Measurements from ENCODE around the gene TBC1D19.

Gene TBC1D19

GRCh38 chr4:26726655-26727387 lies 142.9 kb downstream of the TBC1D19 start:
- Mint-ChIP-seq H3K4me1 (ENCODE audit: low read depth) (peaks cover 22% of the 10 kb centered on the region), H3K27me3 (no peaks in the 10 kb centered on the region), H3K9me3 (ENCODE audit: low read depth) (no peaks in the 10 kb centered on the region), H3K36me3 (peaks cover 15% of the 10 kb centered on the region), H3K4me3 (no peak overlapping the region), H3K27ac (no peak overlapping the region)

- peaks cover 13% of the 10 kb centered on the region for H3K36me3 Mint-ChIP-seq
- H3K27ac Mint-ChIP-seq, result no peak overlapping the region
- H3K27me3 Mint-ChIP-seq, result no peaks in the 10 kb centered on the region
- H3K4me1 Mint-ChIP-seq (ENCODE audit: low read depth), result peaks cover 20% of the 10 kb centered on the region
- H3K9me3 Mint-ChIP-seq (ENCODE audit: low read depth), result no peaks in the 10 kb centered on the region
- H3K4me3 Mint-ChIP-seq, result no peak overlapping the region
These were observed 144.0 kb downstream of the TBC1D19 start for GRCh38 chr4:26727844-26728243.

- Mint-ChIP-seq H3K4me1 (ENCODE audit: low read depth) (peaks cover 10% of the 10 kb centered on the region), H3K27me3 (no peaks in the 10 kb centered on the region), H3K4me3 (no peak overlapping the region), H3K36me3 (peaks cover 13% of the 10 kb centered on the region), H3K9me3 (ENCODE audit: low read depth) (no peaks in the 10 kb centered on the region), H3K27ac (no peak overlapping the region)
These were observed 145.1 kb downstream of the TBC1D19 start for GRCh38 chr4:26729027-26729426.

DNA sequence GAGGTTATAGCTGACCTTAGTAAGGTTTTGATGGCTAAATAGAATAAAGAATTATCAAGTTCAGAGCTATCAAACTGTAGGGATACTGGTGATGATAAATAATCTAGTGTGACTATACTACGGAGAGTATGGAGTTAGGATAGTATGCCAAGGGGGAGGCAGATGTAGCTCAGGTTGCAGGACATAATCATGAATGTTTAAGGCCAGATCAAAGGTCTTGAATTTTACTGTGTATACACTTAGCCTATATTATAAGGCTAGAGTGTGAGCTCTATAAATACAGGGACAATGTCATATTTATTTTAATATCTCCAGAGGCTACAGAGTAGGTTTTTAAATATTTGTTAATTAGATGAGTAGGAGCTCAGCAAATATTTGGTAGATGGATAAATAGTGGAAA lies 145.7 kb downstream of the TBC1D19 start:
- H3K4me1 Mint-ChIP-seq (ENCODE audit: low read depth), result peaks cover 9% of the 10 kb centered on the region
- H3K9me3 Mint-ChIP-seq (ENCODE audit: low read depth), result no peaks in the 10 kb centered on the region
- H3K4me3 Mint-ChIP-seq, result no peak overlapping the region
- no peaks in the 10 kb centered on the region for H3K27me3 Mint-ChIP-seq
- no peak overlapping the region for H3K27ac Mint-ChIP-seq
- H3K36me3 Mint-ChIP-seq, result peaks cover 13% of the 10 kb centered on the region

DNA sequence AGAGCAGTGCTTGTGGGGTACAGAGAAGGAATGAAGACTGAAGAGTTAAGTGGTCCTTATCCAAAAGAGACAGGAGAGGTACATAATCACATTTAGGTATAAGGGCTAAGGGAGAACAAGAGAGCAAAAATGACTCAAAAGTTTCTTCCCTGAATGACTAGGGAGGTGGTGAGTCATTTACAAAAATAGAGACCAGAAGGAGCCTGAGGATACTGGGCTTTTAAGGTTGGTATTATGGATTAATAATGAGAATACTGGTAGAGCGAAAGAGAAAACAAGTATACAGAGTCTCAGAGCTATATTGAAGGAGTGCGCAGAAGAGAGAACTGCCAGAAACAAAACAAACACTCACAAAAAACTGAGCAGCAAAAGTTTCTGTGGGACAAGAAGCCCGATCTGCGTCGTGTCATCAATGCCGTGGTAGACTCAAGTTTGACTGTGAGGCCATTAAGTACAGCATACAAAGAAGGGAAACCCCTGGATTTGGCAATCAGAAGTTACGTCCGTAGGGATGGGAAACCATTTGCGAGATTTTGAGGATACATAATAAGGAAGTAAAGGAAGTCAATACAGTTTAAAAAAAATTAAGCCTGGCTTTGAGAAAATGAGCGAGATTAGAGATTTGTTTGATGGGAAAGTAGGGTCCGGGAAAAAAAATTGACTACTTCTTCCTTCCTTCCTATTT lies 147.6 kb downstream of the TBC1D19 start:
- H3K36me3 Mint-ChIP-seq, result peaks cover 9% of the 10 kb centered on the region
- H3K9me3 Mint-ChIP-seq (ENCODE audit: low read depth), result no peaks in the 10 kb centered on the region
- H3K4me1 Mint-ChIP-seq (ENCODE audit: low read depth), result peaks cover 2% of the 10 kb centered on the region
- H3K4me3 Mint-ChIP-seq, result no peak overlapping the region
- no peak overlapping the region for H3K27ac Mint-ChIP-seq
- H3K27me3 Mint-ChIP-seq, result no peaks in the 10 kb centered on the region

GRCh38 chr4:26732356-26732755 lies 148.5 kb downstream of the TBC1D19 start:
- H3K4me3 Mint-ChIP-seq, result no peak overlapping the region
- no peak overlapping the region for H3K27ac Mint-ChIP-seq
- H3K27me3 Mint-ChIP-seq, result no peaks in the 10 kb centered on the region
- no peaks in the 10 kb centered on the region for H3K9me3 Mint-ChIP-seq (ENCODE audit: low read depth)
- peaks cover 10% of the 10 kb centered on the region for H3K36me3 Mint-ChIP-seq
- H3K4me1 Mint-ChIP-seq (ENCODE audit: low read depth), result peaks cover 2% of the 10 kb centered on the region

GRCh38 chr4:26736621-26737020 lies 152.7 kb downstream of the TBC1D19 start:
- Mint-ChIP-seq H3K36me3 (peaks cover 7% of the 10 kb centered on the region), H3K4me3 (no peak overlapping the region)

DNA sequence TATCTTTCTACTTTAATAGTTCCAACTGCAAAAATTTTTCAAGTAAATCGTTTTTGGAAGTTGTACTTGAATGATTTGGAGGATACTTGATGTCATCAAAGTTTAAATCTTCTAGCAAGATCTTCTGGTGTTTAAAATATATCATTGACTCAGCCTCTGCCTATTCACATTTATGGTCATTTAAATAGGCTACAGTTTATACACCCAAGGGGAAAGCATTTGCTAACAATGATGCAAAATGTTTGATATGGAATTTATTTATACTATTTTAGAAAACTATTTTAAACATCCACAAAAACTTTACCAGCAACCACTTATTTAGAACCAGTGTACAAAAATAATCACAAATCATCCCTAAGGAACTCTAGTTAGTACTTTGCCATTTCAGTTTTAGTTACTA lies 153.5 kb downstream of the TBC1D19 start:
- no peak overlapping the region for H3K27ac Mint-ChIP-seq
- H3K4me1 Mint-ChIP-seq (ENCODE audit: low read depth), result no peaks in the 10 kb centered on the region
- no peak overlapping the region for H3K4me3 Mint-ChIP-seq
- H3K36me3 Mint-ChIP-seq, result peaks cover 10% of the 10 kb centered on the region
- H3K27me3 Mint-ChIP-seq, result no peaks in the 10 kb centered on the region
- H3K9me3 Mint-ChIP-seq (ENCODE audit: low read depth), result no peaks in the 10 kb centered on the region

More at GRCh38 chr4:26736621-26737020, 152.7 kb downstream of the TBC1D19 start:
- no peaks in the 10 kb centered on the region for H3K4me1 Mint-ChIP-seq (ENCODE audit: low read depth)
- H3K27ac Mint-ChIP-seq, result no peak overlapping the region
- no peaks in the 10 kb centered on the region for H3K27me3 Mint-ChIP-seq
- no peaks in the 10 kb centered on the region for H3K9me3 Mint-ChIP-seq (ENCODE audit: low read depth)

DNA sequence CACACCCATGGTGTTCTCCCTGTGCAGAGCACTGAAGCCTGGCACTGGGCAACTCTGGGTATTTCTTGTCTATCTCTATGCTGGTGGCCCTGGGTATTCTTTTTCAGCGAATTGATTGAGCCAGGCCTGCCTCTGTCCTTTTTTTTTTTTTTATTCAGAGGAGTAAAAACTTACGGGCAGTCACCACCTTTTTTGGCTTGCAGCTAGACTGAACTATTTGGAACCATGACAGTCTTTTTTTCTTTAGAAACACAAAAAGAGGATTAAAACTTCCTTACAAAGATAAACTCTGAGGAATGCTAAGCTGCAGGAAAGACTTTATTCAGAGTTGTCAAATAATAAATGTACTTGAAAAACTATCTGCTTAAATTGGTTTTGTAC lies 157.6 kb downstream of the TBC1D19 start:
- H3K27ac Mint-ChIP-seq, result no peak overlapping the region

GRCh38 chr4:26746802-26747213 lies 162.9 kb downstream of the TBC1D19 start:
- Mint-ChIP-seq H3K4me1 (ENCODE audit: low read depth) (peaks cover 3% of the 10 kb centered on the region), H3K27me3 (no peaks in the 10 kb centered on the region), H3K4me3 (no peak overlapping the region), H3K36me3 (peaks cover 23% of the 10 kb centered on the region), H3K9me3 (ENCODE audit: low read depth) (peaks cover 5% of the 10 kb centered on the region), H3K27ac (no peak overlapping the region)

More for the DNA sequence above, 157.6 kb downstream of the TBC1D19 start:
- peaks cover 27% of the 10 kb centered on the region for H3K36me3 Mint-ChIP-seq
- H3K4me3 Mint-ChIP-seq, result no peak overlapping the region
- H3K4me1 Mint-ChIP-seq (ENCODE audit: low read depth), result no peaks in the 10 kb centered on the region
- H3K27me3 Mint-ChIP-seq, result no peaks in the 10 kb centered on the region
- H3K9me3 Mint-ChIP-seq (ENCODE audit: low read depth), result peaks cover 5% of the 10 kb centered on the region

GRCh38 chr4:26748811-26749210 lies 164.9 kb downstream of the TBC1D19 start:
- Mint-ChIP-seq H3K27ac (no peak overlapping the region), H3K9me3 (ENCODE audit: low read depth) (no peaks in the 10 kb centered on the region), H3K4me1 (ENCODE audit: low read depth) (peaks cover 3% of the 10 kb centered on the region), H3K27me3 (no peaks in the 10 kb centered on the region), H3K36me3 (peaks cover 15% of the 10 kb centered on the region), H3K4me3 (no peak overlapping the region)

DNA sequence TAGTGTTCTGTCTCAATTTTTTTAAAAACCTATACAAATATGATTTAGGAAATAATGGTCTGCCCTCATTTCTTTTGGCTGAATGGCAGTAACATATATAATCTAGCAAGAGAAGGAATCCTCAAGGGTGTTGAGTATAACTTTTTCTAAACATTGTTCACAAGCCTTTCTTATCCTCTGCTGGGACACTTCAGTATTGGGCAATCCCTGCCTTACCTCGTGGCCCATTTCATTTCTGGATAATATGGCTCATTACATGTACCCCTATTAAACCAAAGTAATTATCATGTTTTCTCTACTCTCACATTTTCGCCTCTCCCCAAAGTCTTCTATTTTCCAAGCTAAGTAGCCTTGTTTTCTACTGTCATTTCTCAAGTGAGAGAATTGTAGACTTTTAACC lies 166.0 kb downstream of the TBC1D19 start:
- Mint-ChIP-seq H3K27ac (no peak overlapping the region), H3K4me3 (no peak overlapping the region), H3K27me3 (no peaks in the 10 kb centered on the region), H3K36me3 (peaks cover 7% of the 10 kb centered on the region), H3K9me3 (ENCODE audit: low read depth) (no peaks in the 10 kb centered on the region), H3K4me1 (ENCODE audit: low read depth) (peaks cover 3% of the 10 kb centered on the region)

DNA sequence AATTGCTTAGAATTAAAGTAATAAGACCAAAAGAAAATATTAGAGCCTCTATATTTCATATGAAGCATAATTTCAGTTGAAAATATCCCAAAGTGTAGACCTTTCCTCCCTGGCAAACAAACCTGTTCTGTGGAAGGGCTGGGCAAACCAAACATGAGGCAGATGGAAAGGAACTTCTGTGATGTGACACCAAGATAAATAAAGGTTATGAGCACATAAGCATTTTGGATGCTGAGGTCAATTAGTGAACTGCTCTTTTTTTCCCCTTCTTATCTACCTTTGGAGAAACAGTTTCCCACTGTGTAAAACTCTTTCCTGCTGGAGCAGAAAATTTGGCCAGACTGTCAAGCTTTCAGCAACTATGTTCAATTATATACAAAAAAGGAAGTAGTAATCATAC lies 167.1 kb downstream of the TBC1D19 start:
- H3K9me3 Mint-ChIP-seq (ENCODE audit: low read depth), result no peaks in the 10 kb centered on the region
- peaks cover 3% of the 10 kb centered on the region for H3K4me1 Mint-ChIP-seq (ENCODE audit: low read depth)
- no peaks in the 10 kb centered on the region for H3K27me3 Mint-ChIP-seq
- no peak overlapping the region for H3K4me3 Mint-ChIP-seq
- peaks cover 7% of the 10 kb centered on the region for H3K36me3 Mint-ChIP-seq
- H3K27ac Mint-ChIP-seq, result no peak overlapping the region

GRCh38 chr4:26751838-26752237 lies 168.0 kb downstream of the TBC1D19 start:
- H3K9me3 Mint-ChIP-seq (ENCODE audit: low read depth), result no peaks in the 10 kb centered on the region
- no peak overlapping the region for H3K27ac Mint-ChIP-seq
- no peak overlapping the region for H3K4me3 Mint-ChIP-seq
- peaks cover 1% of the 10 kb centered on the region for H3K4me1 Mint-ChIP-seq (ENCODE audit: low read depth)
- peaks cover 7% of the 10 kb centered on the region for H3K36me3 Mint-ChIP-seq
- H3K27me3 Mint-ChIP-seq, result no peaks in the 10 kb centered on the region

DNA sequence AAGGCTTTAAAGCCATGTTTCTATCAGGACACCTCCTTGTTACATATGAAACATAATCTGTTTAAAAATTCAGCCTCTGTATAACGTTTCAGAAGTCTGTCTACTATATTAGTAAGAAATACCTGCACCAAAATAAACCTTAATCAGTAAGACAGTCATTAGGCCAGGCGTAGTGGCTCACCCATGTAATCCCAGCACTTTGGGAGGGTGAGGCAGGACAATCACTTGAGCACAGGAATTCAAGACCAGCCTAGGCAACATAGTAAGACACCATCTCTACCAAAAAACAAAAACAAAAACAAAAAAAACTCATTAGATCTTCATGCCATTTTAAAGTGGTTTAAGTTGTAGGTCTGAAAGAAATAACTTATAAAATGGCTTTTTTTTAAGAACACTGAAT lies 169.3 kb downstream of the TBC1D19 start:
- no peak overlapping the region for H3K4me3 Mint-ChIP-seq
- no peaks in the 10 kb centered on the region for H3K4me1 Mint-ChIP-seq (ENCODE audit: low read depth)
- no peaks in the 10 kb centered on the region for H3K9me3 Mint-ChIP-seq (ENCODE audit: low read depth)
- peaks cover 7% of the 10 kb centered on the region for H3K36me3 Mint-ChIP-seq
- no peak overlapping the region for H3K27ac Mint-ChIP-seq
- no peaks in the 10 kb centered on the region for H3K27me3 Mint-ChIP-seq

GRCh38 chr4:26753617-26754016 lies 169.7 kb downstream of the TBC1D19 start:
- H3K9me3 Mint-ChIP-seq (ENCODE audit: low read depth), result no peaks in the 10 kb centered on the region
- H3K27ac Mint-ChIP-seq, result no peak overlapping the region
- peaks cover 7% of the 10 kb centered on the region for H3K36me3 Mint-ChIP-seq
- no peak overlapping the region for H3K4me3 Mint-ChIP-seq
- H3K4me1 Mint-ChIP-seq (ENCODE audit: low read depth), result no peaks in the 10 kb centered on the region
- no peaks in the 10 kb centered on the region for H3K27me3 Mint-ChIP-seq
